OCI-LY3 (cell line): ENCODE measurements around the gene GCM1.

ENCODE experiments used
- EZH2phosphoT487 ChIP-seq: fragments of 200-600 bp; shearing (Covaris generic); IDR thresholded peaks from 2 replicates; pipeline ENCODE4 v1.6.1; 2018; ENCODE audit warnings: antibody characterized with exemption, mixed run types, low read depth
- TF ChIP-seq, protein P1 (sequence below): fragments of 200-600, 300-600 bp; sonication (generic); IDR thresholded peaks from 2 replicates; pipeline ENCODE4 v1.5.1; 2014; ENCODE audit warnings: antibody characterized with exemption, low read length, low read depth

DNA sequence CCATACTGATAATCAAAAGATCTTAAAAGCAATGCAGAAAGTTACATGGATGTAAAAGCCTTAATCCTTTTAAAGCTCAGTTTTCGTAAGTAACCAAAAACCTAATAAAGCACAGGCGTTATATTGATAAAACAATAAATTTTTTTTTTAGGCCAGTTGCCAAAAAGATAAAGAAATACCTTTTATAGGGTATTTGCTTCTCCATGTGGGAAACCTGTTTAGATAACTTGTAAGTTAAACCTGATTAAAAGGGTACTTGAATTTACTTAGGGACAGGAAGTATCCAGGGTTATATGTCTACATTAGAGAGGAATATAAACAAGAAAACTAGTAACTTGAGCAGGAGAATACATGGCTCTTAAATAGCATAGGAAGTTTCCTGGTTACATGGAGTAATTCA, 62.3 kb downstream of the GCM1 start:
- TF ChIP-seq, protein P1, sequence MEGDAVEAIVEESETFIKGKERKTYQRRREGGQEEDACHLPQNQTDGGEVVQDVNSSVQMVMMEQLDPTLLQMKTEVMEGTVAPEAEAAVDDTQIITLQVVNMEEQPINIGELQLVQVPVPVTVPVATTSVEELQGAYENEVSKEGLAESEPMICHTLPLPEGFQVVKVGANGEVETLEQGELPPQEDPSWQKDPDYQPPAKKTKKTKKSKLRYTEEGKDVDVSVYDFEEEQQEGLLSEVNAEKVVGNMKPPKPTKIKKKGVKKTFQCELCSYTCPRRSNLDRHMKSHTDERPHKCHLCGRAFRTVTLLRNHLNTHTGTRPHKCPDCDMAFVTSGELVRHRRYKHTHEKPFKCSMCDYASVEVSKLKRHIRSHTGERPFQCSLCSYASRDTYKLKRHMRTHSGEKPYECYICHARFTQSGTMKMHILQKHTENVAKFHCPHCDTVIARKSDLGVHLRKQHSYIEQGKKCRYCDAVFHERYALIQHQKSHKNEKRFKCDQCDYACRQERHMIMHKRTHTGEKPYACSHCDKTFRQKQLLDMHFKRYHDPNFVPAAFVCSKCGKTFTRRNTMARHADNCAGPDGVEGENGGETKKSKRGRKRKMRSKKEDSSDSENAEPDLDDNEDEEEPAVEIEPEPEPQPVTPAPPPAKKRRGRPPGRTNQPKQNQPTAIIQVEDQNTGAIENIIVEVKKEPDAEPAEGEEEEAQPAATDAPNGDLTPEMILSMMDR: no peak
- TF ChIP-seq EZH2phosphoT487: no peak
